ENCODE measurements around the gene TMEM187. TPM values are rescaled to one million over a fixed set of nuclear protein-coding genes. Genes with fewer than 3 reads are reported as not detected.

TMEM187 gene
- polyA plus RNA-seq, 3 donors, result 5.9 to 11.7 (median 8.8) TPM

Other genes starting within 250 kb of the TMEM187 start
- gene BCAP31, start 248.4 kb upstream of the TMEM187 start, polyA plus RNA-seq (ENCODE audit: insufficient read length in 3 of 3), result 100 to 1,000 TPM; 190 to 210 (median 196) TPM
- 10 to 100 TPM in 1 of 3 donors, 1 to 10 TPM in 2; 8.5 to 11.0 (median 9.7) TPM for gene ABCD1, start 247.9 kb upstream of the TMEM187 start, polyA plus RNA-seq (ENCODE audit: insufficient read length in 3 of 3)
- 1 to 10 TPM; 1.1 to 1.8 (median 1.8) TPM for gene PLXNB3, start 208.5 kb upstream of the TMEM187 start, polyA plus RNA-seq (ENCODE audit: insufficient read length in 3 of 3)
- gene SRPK3, start 191.7 kb upstream of the TMEM187 start, polyA plus RNA-seq (ENCODE audit: insufficient read length in 3 of 3), result 1 to 10 TPM; 1.2 to 2.7 (median 1.5) TPM
- gene IDH3G, start 178.4 kb upstream of the TMEM187 start, polyA plus RNA-seq (ENCODE audit: insufficient read length in 3 of 3), result 100 to 1,000 TPM in 1 of 3 donors, 10 to 100 TPM in 2; 87.3 to 103 (median 90.1) TPM
- gene SSR4, start 178.1 kb upstream of the TMEM187 start, polyA plus RNA-seq (ENCODE audit: insufficient read length in 3 of 3), result 100 to 1,000 TPM; 156 to 181 (median 168) TPM
- gene PDZD4, start 142.2 kb upstream of the TMEM187 start, polyA plus RNA-seq (ENCODE audit: insufficient read length in 3 of 3), result 10 to 100 TPM in 2 of 3 donors, 1 to 10 TPM in 1; 8.4 to 12.0 (median 11.7) TPM
- gene L1CAM, start 86.6 kb upstream of the TMEM187 start, polyA plus RNA-seq (ENCODE audit: insufficient read length in 3 of 3), result 10 to 100 TPM; 54.8 to 71.6 (median 56.3) TPM
- 1 to 10 TPM; 1.8 to 5.9 (median 2.4) TPM for gene AVPR2, start 68.1 kb upstream of the TMEM187 start, polyA plus RNA-seq (ENCODE audit: insufficient read length in 3 of 3)
- 10 to 100 TPM; 34.2 to 44.8 (median 40.7) TPM for gene ARHGAP4, start 46.5 kb upstream of the TMEM187 start, polyA plus RNA-seq (ENCODE audit: insufficient read length in 3 of 3)
- gene NAA10, start 37.7 kb upstream of the TMEM187 start, polyA plus RNA-seq (ENCODE audit: insufficient read length in 3 of 3), result 10 to 100 TPM; 79.4 to 80.9 (median 79.6) TPM
- 10 to 100 TPM; 24.6 to 26.5 (median 24.7) TPM for gene RENBP, start 28.1 kb upstream of the TMEM187 start, polyA plus RNA-seq (ENCODE audit: insufficient read length in 3 of 3)
- 10 to 100 TPM; 47.2 to 58.4 (median 51.1) TPM for gene HCFC1, start 936 bp upstream of the TMEM187 start, polyA plus RNA-seq (ENCODE audit: insufficient read length in 3 of 3)
- gene IRAK1, start 47.1 kb downstream of the TMEM187 start, polyA plus RNA-seq (ENCODE audit: insufficient read length in 3 of 3), result 10 to 100 TPM; 64.1 to 67.7 (median 64.2) TPM
- 10 to 100 TPM; 30.7 to 38.5 (median 33.7) TPM for gene MECP2, start 125.0 kb downstream of the TMEM187 start, polyA plus RNA-seq (ENCODE audit: insufficient read length in 3 of 3)
- not detected for gene OPN1LW, start 171.5 kb downstream of the TMEM187 start, polyA plus RNA-seq (ENCODE audit: insufficient read length in 3 of 3)
- gene OPN1MW, start 209.8 kb downstream of the TMEM187 start, polyA plus RNA-seq (ENCODE audit: insufficient read length in 3 of 3), result not detected
- not detected for gene OPN1MW2, start 247.0 kb downstream of the TMEM187 start, polyA plus RNA-seq (ENCODE audit: insufficient read length in 3 of 3)

All from renal pelvis (tissue), 3 donors.